ENCODE results near the gene CTU1.

The CTU1 gene

DNA sequence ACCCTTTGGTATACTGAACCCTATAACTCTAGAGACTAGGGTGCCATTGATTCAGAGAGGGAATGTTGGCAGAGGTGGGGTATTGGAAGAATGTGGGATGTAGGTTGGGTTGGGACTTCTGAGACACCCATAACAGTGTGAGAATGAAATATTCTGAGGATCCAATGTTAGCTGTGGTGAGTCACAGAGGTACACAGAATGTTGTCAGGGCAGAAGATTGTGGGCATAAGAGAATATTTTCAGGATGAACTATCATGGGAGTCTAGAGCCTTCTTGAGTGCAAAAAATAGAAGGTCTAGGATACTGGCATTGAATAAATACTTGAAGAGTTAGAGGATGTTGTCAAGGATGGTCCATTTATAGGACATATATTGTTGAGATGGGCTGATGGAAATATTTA lies 52.3 kb downstream of the CTU1 start:
- H3K4me3 ChIP-seq, result no peak overlapping the region
- TF ChIP-seq, protein P1, sequence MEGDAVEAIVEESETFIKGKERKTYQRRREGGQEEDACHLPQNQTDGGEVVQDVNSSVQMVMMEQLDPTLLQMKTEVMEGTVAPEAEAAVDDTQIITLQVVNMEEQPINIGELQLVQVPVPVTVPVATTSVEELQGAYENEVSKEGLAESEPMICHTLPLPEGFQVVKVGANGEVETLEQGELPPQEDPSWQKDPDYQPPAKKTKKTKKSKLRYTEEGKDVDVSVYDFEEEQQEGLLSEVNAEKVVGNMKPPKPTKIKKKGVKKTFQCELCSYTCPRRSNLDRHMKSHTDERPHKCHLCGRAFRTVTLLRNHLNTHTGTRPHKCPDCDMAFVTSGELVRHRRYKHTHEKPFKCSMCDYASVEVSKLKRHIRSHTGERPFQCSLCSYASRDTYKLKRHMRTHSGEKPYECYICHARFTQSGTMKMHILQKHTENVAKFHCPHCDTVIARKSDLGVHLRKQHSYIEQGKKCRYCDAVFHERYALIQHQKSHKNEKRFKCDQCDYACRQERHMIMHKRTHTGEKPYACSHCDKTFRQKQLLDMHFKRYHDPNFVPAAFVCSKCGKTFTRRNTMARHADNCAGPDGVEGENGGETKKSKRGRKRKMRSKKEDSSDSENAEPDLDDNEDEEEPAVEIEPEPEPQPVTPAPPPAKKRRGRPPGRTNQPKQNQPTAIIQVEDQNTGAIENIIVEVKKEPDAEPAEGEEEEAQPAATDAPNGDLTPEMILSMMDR (IDR thresholded peaks at IDR 0.05), result no peak
- no peak for DNase-seq (ENCODE audit: low spot score)
- H3K27ac ChIP-seq, result no peak overlapping the region

Measured in coronary artery (tissue), 2 donors.